ENCODE results near the gene SCYL1. TPM values are rescaled to one million over a fixed set of nuclear protein-coding genes. Genes with fewer than 3 reads are reported as not detected.

Gene SCYL1
- total and polyA plus RNA-seq, 2 of the 4 experiments (the other 2 are of a cell fraction), result 96.4 to 150 TPM

GRCh38 chr11:65504674-65505465 is 20.0 kb upstream of the SCYL1 start:
- Histone ChIP-seq H3K27me3 (ENCODE audit: control insufficient read depth, insufficient read depth, low read length) (no peaks in the 10 kb centered on the region), H3K9me1 (ENCODE audit: insufficient read depth, low read length) (no peaks in the 10 kb centered on the region), H2BK15ac (ENCODE audit: low read depth, low read length) (no peak overlapping the region), H2AK5ac (ENCODE audit: low read depth, low read length) (no peak overlapping the region), H4K5ac (ENCODE audit: low read depth, low read length) (no peak overlapping the region), H4K20me1 (ENCODE audit: insufficient read depth, low read length) (peaks cover 82% of the 10 kb centered on the region), H3K4ac (ENCODE audit: low read depth, low read length) (peak overlapping the region; percentile 62), H2BK5ac (ENCODE audit: low read depth, low read length, poor library complexity, severe bottlenecking) (peak overlapping the region; percentile 84), H2AK9ac (replicated peaks; ENCODE audit: low read depth, low read length, poor library complexity) (peak overlapping the region; percentile 52), H3K23ac (ENCODE audit: low read depth, low read length) (peak overlapping the region; percentile 95), H3K4me3 (ENCODE audit: insufficient read depth, low read depth, low read length) (peak overlapping the region; percentile 72), H3K79me1 (ENCODE audit: low read depth in 1 of 2, low read length in 2 of 2) (peaks cover 0 to 26% of the 10 kb centered on the region in 2 experiments; a peak in 2 of 4 replicates), H3K9me3 (ENCODE audit: control insufficient read depth, insufficient read depth, low read length) (no peaks in the 10 kb centered on the region), H3K4me1 (ENCODE audit: control insufficient read depth, insufficient read depth, low read length) (no peaks in the 10 kb centered on the region), H2BK120ac (ENCODE audit: low read depth, low read length) (no peak overlapping the region), H3K56ac (ENCODE audit: extremely low read depth, insufficient read depth, low read length) (peak overlapping the region; percentile 82), H3K14ac (replicated peaks; ENCODE audit: low read depth, low read length) (peak overlapping the region; percentile 95), H3K18ac (ENCODE audit: low read depth, low read length) (peak overlapping the region; percentile 18; the same call in 1 of the 2 replicates), H2AFZ (replicated peaks; ENCODE audit: low read length, poor library complexity) (peak overlapping the region; percentile 53), H3K9ac (ENCODE audit: low read depth, low read length) (peak overlapping the region; percentile 97), H4K8ac (ENCODE audit: low read depth in 2 of 2, low read length in 2 of 2) (no peak overlapping the region), H4K91ac (ENCODE audit: insufficient read depth, low read depth, low read length) (no peak overlapping the region), H3K27ac (ENCODE audit: insufficient read depth, low read length) (peak overlapping the region; percentile 44), H2BK20ac (ENCODE audit: low read depth, low read length) (no peak overlapping the region), H3K36me3 (ENCODE audit: control insufficient read depth, insufficient read depth, low read length) (peaks cover 51% of the 10 kb centered on the region), H3K4me2 (ENCODE audit: low read depth, low read length) (peak overlapping the region; percentile 74)
- no TSS peak for BruUV-seq (replicated peaks)
- POLR2A ChIA-PET (ENCODE audit: unreplicated experiment), result interaction anchor here (0.6 to 14.2 kb wide), 7 partner anchors 6 to 118 kb away, joined by 4 to 494 read pairs (median 45); partner anchors contain the start of genes FRMD8, MALAT1 and NEAT1
- DNase-seq (peak; percentile 46), ATAC-seq (ENCODE audit: low read depth) (no peak)
- CTCF ChIA-PET, result no interaction called here
- dilution Hi-C loops (cut with HindIII; ENCODE audit: low sequenced_read_pairs, unreplicated experiment) (no loop called here), intact Hi-C loops (cut with micrococcal nuclease) (loop anchor here (5.0 kb wide), 1 partner anchor 33 kb away; no protein-coding TSS in a partner anchor), in situ Hi-C loops (cut with MboI; ENCODE audit: low sequenced_read_pairs) (loop anchor here (5.0 kb wide), 1 partner anchor 33 kb away; no protein-coding TSS in a partner anchor)
- no peak for TF ChIP-seq CEBPB (IDR thresholded peaks at IDR 0.05; ENCODE audit: low read depth, low read length)
- TF ChIP-seq USF2 (IDR thresholded peaks at IDR 0.05; ENCODE audit: low read depth, low read length), result peak; percentile 11; the same call in 1 of the 2 replicates
- WGBS, 2 experiments (ENCODE audit: extremely low coverage in 2 of 2, insufficient read length in 1 of 2), result no CpG with 5 or more reads among the region's 8 CpGs

All from IMR-90 (cell line).